NCI-H2227 (cell line): ENCODE measurements around the gene LRRC7.

Experiments used
- DNase-seq: peaks from one replicate; lab custom pipeline; 2025; ENCODE audit not compliant: unreplicated experiment; lab: John Stamatoyannopoulos, UW

Gene LRRC7

DNA sequence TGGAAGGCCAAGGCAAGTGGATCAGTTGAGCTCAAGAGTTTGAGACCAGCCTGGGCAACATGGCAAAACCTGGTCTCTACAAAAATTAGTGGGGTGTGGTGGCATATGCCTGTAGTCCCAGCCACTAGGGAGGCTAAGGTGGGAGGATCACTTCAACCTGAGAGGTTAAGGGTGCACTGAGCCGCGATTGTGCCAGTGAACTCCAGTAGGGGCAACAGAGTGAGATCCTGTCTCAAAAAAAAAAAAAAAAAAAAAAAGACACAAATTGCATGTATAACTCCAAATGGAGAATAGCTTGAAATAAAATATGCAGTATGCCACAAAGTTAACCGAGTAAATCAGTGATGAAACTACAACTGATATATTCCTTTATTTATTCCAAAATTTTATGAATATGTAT lies 586.0 kb downstream of the LRRC7 start:
- DNase-seq: no peak

DNA sequence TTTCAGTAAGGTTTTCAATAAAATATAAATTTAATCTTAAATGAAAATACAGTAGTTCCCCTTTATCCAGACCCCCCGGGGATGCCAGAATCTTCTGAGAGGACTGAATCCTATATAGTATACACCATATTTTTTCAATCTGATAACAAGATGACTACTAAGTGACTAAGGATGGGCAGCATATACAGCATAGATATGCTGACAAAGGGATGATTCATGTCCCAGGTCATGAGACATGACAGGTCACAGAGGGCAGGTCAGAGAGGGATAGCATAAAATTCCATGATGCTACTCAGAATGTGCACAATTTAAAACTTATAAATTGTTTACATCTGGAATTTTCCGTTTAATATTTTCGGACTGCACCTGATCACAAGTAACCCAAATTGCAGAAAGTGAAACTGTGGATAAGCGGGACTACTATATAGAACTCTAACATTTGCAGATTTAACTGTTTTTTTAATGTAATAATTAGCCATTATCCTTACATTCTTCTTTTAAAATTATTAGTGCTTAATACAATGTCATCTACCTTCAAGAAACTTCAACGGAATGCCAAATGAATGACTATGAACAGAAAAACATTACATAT lies 588.9 kb downstream of the LRRC7 start:
- no peak for DNase-seq

DNA sequence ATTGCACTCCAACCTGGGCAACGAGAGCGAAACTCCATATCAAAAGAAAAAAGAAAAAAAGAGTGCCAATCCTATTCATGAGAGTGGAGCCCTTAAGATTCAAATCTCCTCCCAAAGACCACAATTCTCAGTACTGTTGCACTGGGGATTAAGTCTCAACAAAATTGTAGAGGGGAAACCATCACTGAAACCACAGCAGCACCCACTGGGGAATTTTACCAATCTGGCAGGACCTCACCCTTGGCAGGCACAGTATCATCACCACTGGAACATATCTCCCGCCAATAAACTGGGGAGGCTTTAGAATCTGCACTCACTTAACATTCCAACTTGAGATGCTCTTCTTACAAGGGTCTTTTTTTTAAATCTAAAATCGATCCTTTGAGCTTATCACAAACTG lies 596.6 kb downstream of the LRRC7 start:
- no peak for DNase-seq

DNA sequence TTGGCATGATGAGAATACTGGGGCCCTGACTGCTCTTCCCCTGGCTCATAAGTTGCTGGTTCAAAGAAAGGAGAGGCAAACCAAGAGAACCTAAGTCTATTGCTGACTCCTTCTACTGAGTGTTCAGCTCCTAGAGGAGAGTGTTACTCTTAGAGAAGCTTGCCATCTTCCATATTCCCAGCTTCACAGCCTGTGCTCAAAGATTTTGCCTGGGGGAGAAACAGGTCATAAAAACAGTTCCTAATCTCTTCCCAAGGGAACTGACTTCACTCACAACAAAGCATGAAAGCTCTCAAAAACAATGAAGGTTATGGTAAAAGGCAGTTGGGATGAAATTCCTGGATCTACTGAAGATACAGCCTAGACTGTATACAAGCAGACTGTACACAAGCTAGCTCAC lies 600.6 kb downstream of the LRRC7 start:
- DNase-seq: no peak

DNA sequence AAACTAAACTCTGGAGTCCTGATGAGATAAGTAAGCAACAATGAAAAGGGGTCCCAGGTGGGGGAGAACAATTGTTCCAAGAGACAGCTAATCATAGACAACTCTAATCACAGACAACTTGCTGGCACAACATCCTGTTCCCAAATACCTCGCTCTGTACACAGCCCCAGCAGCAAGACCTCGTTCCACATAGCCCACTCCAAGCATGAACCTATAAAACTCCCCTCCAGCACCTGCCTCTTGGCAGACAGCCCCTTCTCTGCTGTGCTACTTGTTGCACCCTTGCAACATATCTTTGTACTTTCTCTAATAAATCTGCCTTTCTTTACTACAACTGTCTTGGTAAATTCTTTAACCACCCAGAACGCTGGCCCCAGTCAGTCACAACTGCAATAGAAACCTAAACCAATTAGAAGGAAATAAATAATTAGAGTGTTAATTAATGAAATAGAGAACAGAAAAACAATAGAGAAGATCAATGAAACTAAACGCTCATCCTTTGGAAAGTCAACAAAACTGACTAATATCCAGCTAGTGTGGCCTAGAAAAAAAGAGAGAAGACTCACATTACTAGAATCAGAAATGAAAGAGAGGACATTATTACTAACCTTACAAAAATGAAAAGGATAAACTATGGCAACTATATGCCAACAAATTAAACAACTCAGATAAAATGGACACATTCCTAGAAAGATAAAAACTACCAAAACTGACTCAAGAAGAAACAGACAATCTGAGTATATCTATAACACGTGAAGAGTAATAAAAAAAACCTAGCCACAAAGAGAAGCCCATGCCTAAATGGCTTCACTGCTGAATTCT lies 601.5 kb downstream of the LRRC7 start:
- DNase-seq: no peak

DNA sequence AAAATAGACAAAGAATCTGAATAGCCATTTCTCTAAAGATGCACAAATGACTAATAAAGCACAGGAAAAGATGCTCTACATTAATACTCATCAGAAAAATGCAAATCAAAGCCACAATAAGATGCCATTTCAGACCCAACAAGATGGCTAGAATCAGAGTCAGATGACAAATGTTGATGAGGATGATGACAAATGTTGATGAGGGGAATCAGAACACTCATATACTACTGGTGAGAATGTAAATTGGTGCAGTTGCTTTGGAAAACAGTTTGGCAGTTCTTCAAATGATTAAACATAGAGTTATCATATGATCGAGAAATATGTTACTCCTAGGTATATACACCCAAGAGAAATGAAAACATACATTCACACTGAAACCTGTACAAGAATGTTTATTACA lies 603.8 kb downstream of the LRRC7 start:
- no peak for DNase-seq
